ENCODE measurements around the gene HDAC4.

DNA sequence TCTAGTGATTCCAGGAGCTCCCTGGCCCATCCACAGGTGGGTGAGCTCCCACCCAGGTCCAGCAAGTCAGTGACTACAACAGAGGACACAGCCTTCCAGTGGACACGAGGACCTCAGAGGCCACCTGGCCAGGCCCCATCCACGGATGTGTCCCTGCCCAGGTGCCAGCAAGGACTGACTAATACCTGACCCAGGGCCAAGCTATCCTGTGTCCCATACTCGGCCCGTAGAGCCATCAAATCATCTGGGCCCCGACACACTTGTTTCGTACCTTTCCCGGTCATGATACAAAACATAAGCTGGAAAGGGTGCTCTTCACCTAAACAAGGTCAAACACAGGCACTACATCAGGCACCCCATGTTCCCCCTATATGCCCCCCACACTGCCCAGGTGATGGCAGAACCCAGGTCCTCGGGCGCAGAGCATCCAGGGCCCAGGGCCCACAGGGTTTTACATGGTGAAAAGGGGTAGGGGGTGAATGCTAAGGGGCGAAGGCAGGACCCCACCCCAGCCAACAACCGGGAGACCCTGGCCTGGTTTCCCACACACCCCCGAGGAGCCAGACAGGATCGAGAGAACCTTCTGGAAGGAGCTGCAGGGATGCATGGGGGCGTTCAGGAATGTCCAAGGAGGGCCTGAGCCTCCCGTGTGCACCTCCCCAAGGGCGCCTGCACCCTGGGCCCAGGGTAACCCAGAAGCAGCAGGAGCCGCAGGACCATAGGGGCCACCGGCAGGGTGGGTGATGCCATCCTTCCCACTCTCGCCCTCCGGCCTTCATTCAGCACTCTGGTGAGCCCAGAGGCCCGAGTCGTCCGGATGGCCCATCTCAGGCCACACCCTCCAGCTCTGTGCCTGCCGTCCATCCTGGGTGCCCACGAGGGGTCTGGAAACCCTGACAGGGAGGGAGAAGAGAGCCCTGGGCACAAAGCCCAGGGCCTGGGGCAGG is 94.3 kb downstream of the HDAC4 start:
- TF ChIP-seq, protein P1, sequence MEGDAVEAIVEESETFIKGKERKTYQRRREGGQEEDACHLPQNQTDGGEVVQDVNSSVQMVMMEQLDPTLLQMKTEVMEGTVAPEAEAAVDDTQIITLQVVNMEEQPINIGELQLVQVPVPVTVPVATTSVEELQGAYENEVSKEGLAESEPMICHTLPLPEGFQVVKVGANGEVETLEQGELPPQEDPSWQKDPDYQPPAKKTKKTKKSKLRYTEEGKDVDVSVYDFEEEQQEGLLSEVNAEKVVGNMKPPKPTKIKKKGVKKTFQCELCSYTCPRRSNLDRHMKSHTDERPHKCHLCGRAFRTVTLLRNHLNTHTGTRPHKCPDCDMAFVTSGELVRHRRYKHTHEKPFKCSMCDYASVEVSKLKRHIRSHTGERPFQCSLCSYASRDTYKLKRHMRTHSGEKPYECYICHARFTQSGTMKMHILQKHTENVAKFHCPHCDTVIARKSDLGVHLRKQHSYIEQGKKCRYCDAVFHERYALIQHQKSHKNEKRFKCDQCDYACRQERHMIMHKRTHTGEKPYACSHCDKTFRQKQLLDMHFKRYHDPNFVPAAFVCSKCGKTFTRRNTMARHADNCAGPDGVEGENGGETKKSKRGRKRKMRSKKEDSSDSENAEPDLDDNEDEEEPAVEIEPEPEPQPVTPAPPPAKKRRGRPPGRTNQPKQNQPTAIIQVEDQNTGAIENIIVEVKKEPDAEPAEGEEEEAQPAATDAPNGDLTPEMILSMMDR (IDR thresholded peaks at IDR 0.05; ENCODE audit: poor library complexity), result no peak
- TF ChIP-seq EZH2 (IDR thresholded peaks at IDR 0.05; ENCODE audit: borderline replicate concordance) (no peak), EZH2phosphoT487 (IDR thresholded peaks at IDR 0.05; ENCODE audit: low read depth, severe bottlenecking, unreplicated experiment) (no peak)
